GM19372 (cell line): Measurements from ENCODE around the gene WDR31.
"Not testable (repeated sequence)": the region's sequence is repeated elsewhere in the genome, so short reads cannot be mapped to it uniquely, and the experiment has no call there.

ENCODE experiments used
- ATAC-seq: cut with Tn5 transposase; IDR thresholded peaks from one replicate; pipeline ENCODE4 v1.9.1; 2021; ENCODE audit warnings: mild to moderate bottlenecking, low read depth, moderate library complexity; ENCODE audit not compliant: unreplicated experiment

WDR31 gene

DNA sequence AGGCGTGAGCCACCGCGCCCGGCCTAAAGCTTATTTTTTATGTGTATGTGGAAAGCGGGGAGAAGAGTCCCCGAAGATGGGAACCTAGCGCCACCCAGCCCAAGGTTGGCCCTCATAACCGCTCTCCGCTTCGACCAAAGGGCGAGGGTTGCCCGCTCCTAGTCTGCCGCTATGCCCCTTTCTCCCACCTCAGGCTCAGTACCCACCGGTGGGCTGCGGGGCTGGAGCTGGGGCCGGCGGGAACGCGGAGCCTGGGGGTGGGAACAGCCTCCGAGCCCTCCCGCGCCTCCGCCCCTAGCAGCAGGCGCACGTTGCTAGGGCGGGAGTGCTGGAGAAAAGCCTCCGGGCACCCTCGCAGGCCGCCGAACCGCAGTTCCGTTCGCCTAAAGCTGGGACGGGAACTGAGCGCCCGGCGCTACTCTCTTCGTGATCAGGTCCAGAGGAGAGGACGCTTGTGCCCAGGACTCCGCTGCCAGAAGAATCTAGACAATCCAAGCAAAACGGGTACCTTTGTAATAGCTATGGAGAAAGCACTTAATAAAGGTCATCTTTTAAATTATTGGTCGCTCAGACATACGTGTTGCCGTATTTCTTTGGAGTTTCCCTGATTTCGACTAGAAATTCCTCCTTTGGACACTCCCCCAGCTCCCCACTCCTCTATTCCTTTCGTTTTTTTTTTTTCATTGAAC is at the start of gene WDR31:
Gene WDR31 (minus strand): TSS at position 265 of the 689 bp plus-strand sequence. CDS start 8,253 bp downstream, outside the sequence.
- peak; percentile 100 for ATAC-seq

DNA sequence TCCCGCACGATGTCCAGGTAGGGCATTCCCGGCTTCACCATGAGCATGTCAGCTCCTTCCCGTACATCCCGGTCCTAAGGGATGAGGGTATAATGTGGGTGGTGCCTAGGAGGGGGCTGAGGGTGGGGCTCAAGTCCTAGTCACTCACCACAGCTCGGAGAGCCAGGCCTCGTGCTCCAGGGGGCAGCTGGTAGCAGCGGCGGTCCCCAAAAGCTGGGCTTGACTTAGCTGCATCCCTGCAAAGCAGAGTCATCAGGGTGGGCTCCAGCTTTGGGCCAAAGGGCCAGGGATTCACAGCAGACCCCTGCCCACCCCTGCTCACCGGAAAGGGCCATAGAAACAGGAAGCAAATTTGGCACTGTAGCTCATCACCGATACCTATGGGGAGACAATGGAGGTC is 49.4 kb upstream of the WDR31 start:
- ATAC-seq: no peak

DNA sequence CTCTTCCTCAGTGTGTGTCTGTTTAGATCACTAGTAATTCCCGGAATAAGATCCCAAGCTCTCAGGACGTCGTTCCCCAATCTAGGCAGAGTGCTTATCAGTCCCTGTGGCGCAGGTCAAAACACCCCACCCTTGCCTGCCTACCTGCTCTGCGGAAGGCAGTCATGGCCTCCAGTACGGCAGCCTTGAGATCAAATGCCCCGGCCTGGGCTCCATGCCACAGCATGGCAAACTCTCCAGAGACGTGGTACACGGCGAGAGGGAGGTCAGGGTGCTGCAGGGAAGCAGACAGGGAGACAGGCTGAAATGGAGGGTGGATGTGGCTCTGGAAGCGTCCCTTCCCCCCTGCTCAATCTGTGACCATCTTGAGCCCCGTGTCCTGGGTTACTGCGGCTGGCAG is 48.8 kb upstream of the WDR31 start:
- no peak for ATAC-seq

DNA sequence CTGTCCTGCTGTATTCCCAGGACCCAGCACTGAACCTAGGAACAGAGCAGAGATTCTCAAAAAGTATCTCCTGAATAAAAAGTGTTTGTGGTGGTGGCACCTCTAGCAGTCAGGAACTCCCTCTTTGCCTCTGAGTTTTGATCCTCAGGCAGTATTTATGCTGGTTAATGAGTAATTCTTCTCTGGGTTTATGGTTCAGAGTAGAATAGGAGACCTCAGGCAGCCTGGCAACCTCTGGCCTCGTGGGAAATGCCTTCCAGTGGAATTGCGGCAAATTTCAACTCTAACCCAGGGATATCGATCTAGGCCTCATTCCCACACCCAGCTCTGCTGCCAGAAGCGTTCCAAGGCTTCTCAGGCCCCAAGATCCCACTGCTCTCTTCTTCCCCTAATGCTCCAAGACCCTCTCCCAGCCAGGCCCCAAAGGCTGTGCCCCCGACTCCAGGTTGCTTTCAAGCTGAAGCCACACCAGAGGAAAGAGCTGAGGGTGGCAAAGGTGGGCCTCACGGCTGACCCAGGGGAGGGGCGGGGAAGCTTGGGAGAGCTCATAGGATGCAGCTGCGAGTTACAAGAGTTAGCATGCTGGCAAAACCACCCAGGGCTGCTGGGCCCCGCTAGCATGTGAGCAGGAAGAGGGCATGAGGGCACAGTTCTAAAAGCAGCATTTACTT is 47.6 kb upstream of the WDR31 start:
- ATAC-seq: no peak

DNA sequence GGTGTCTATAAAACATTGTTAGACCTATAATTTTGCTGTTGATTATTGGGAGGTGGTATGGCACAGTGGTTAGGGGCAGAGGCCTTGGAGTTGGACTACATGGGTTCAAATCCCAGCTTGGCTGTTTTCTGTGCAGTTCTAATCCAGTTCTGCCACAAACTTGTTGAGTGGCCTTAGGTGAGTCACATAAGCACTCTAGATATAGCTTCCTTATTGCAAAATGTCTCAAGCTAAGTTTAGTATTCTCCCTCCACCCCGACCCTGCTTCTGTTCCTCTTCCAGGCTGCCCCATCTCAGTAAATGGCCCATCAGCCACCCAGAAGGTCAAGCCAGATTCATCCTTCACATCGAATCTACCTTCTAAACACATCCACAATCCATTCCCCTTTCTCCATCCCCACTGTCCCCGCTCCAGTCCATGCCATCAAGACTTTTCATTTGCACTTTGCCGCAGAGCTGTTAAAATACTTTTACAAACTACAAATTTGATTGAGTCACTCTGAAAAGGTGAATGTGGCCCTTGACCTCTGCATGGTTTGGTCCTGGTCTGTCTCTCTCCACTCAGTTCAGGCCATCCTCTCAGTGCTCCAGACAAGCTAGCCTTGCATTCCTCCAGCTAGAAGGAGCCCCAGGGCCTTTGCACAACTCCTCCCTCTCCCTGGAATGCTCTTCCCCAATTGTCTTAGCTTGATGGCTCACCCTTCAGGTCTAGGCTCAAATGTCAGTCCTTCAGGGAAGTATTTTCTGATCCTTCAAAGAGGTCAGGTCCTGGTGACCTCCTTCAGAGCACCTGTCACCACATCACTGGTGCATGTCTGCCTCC is 46.7 kb upstream of the WDR31 start:
- ATAC-seq: no peak

DNA sequence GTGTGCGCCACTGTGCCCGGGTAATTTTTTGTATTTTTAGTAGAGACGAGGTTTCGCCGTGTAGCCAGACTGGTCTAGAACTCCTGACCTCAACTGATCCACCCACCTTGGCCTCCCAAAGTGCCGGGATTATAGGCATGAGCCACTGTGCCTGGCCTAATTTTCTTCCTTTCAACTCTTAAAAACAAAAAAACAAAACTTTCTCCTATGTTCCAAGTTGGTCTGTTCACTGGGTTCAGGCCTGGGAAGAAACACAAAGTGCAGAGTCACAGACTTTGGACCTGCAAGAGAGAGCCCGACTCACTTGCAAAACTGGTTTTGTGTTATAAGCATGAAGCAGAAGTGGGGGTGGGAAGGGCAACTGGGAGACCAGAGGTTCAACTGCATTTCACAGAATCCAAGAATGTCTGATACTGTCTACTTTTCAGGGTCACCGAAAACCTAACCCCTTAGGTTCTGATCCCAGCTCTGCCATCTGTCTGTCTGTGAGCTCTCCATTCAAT is 41.9 kb upstream of the WDR31 start:
- no peak for ATAC-seq

DNA sequence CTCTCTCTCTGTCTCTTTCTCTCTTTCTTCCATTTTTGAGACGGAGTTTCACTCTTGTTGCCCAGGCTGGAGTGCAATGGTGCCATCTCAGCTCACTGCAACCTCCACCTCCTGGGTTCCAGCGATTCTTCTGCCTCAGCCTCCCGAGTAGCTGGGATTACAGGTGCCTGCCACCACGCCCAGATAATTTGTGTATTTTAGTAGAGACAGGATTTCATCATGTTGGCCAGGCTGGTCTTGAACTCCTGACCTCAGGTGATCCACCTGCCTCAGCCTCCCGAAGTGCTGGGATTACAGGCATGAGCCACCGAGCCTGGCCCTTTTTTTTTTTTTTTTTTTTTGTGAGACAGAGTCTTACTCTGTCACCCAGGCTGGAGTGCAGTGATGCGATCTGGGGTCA is 41.4 kb upstream of the WDR31 start:
- ATAC-seq: not testable (repeated sequence)

DNA sequence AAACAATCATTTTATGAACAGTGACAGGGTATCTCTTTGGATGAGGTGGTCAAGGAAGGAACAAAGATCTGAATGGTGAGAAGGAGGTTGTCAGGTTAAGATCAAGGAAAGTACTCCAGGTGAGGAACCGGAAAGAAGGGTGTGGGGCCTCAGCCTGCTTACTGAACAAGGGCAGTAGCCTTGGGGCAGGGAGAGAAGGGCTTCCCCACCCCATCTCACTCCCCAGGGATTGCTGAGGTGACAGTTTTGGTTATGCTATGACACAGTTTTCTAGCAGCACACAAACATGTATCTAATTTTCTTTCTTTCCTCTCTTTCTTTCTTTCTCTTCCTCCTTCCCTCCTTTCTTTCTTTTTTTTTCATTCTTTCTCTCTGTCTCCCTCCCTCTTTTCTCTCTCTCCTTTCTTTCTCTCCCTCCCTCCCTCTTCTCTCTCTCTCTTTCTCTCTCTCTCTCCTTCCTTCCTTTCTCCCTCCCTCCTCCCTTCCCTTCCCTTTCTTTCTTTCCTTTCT is 40.8 kb upstream of the WDR31 start:
- no peak for ATAC-seq

DNA sequence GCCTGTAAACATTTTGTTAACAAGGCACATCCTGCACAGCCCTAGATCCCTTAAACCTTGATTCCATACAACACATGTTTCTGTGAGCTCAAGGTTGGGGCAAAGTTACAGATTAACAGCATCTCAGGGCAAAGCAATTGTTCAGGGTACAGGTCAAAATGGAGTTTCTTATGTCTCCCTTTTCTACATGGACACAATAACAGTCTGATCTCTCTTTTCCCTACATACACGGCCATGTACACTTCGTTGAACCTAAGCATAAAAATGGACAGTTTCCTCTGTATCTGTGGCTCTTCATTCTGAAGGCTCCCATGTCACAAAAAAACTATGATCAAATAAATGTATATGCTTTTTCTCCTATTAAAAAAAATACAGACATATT is 39.7 kb upstream of the WDR31 start:
- ATAC-seq: not testable (repeated sequence)

DNA sequence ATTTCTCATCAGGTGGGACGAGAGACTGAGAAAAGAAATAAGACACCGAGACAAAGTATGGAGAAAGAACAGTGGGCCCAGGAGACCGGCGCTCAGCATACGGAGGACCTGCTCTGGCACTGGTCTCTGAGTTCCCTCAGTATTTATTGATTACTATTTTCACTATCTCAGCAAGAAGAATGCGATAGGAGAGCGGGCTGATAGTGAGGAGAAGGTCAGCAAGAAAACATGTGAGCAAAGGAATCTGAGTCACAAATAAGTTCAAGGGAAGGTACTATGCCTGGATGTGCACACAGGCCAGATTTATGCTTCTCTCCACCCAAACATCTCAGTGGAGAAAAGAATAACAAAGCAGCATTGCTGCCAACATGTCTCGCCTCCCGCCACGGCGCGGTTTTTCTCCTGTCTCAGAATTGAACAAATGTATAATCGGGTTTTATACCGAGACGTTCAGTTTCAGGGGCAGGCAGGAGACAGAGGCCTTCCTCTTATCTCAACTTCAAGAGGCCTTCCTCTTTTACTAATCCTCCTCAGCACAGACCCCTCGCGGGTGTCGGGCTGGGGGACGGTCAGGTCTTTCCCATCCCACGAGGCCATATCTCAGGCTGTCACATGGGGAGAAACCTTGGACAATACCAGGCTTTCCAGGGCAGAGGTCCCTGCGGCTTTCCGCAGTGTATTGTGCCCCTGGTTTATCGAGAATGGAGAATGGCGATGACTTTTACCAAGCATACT is 39.2 kb upstream of the WDR31 start:
- not testable (repeated sequence) for ATAC-seq

DNA sequence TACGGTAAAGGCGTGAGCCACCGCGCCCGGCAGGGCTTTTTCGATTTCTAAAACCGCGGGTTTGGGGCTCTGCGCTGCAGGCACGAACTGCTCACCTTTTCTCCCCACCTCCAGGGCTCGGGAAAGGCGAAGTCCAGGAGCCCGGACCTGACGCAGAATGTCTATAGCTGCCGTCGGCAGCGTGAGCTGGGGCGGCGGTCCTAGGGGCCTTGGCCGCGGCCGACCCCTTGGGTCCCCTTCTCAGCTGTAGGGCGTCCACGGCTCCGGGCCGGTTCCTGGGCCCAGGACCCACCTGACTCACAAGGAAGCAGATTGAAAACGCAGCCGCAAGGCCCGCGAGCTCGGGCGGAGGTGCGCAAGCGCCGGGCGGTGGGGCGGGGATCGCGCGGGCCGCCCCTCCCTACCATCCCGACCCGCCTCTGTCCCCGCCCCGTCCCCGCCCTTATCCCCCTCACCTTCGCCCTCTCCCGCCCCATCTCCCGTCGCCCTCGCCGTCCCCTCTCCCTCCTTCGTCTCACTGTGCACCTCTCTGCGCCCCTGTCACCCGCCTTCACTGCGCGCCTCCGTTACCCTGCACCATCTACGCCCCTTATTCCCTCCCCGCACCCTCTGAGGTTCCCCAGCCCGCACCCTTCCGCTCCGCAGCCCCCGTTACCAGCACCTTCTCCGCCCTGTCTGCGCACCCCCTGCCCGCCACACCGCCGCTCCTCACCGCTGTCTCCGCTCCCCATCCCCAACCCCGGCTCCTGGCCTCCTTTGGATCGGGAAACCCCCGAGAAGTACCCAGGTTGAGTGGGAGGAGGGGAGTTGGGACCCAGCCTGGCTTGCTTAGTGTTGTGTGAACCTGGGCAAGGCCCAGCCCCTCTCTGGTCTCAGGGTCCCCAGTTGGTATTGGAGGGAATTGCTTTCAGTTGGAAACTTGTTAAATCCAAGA is 36.8 kb upstream of the WDR31 start, which contains the start of gene HDHD3:
Gene HDHD3 (minus strand): TSS at position 353 of the 934 bp plus-strand sequence. CDS start 2,632 bp downstream, outside the sequence.
- peak; percentile 91 for ATAC-seq

DNA sequence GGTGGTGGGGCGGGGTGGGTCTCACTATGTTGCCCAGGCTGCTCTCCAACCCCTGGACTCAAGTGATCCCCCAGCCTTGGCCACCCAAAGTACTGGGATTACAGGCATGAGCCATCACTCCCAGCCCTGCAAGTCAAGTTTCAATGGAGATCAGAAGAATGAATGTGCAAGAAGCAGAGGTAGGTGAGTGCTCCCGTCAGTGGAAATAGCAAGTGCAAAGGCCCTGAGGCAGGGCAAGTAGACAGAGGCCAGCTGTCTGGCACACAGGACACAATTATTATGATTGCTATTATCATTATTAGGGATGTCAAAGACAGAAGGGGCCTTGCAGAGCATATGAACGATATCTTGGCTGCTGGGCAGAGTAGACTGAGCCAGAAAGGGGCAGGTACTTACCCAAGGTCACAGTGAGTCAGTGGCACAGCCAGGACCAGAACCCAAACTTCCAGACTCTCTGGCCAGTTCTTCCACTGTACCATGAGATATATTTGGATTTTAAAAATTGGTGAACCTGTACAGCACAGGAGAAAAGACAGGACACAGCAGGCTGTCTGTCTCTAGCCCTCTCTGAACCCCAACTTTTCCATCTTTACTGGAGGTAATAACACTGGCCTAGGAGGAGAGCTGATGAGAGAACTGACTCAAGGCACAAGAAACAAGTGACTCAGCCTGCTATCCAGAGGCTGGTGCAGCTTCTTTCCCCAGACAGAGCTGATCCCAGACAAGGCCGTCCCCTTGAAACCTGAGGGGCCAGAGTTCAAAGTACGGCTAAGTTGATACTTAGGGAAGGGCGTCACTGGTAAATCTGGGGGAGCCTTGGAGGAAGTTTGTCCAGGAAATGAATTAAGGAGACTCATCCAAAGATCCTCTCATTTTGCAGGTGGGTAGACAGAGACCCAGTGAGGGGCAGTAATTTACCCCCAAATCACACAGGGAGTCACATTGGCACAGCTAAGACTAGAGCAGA is 35.3 kb upstream of the WDR31 start:
- ATAC-seq: no peak

DNA sequence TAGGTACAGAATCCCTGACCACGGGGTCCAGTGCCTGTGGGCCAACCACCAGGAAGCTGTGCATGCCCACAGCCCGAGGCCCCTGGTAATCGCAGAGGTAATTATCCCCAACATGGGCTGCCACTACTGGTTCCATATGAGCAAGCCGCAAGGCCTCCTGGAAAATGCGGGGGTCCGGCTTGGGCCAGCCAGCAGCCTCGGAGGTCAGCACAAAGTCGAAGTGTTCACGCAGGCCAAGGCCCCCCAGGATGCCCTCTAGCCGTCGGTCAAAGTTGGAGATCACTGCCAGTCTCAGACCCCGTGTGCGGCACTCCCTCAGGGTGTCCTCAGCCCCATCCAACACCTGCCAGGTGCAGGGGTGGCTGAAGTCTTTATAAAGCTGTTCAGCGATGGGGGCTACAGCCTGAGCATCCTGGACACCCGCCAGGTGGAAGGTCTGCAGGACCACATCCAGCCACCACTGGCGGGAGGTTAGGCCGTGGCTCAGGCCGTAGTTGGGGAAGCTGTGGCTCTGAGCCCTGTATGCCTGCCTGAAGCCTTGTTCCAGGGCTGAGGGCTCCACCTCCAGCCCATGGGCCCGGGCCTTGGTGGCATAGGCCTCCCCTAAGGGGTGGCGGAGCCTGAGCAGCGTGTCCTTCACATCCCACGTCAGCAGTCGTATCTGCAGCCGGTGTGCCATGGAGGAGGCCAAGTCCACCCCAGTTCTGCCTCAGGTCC is 33.8 kb upstream of the WDR31 start:
- no peak for ATAC-seq

DNA sequence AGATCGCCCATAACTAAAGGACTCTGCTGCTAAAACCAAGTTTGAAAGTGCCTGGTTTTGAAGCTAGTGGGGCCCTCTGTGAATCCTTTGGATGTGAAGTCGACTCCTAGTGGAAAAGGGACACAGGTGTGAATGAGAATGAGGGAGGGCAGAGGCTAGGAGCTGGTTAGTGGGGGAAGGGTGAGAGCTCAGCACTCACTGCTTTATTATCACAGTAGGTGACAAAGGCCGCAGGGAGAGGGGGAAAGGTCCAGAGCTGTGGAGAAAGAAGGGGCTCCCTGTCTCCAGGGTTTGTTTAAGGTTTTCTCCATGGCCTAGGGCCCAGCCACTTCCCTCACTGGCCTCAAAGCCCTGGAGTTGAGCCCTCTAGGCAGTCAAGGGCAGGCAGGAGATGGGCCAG is 33.2 kb upstream of the WDR31 start:
- ATAC-seq: no peak

DNA sequence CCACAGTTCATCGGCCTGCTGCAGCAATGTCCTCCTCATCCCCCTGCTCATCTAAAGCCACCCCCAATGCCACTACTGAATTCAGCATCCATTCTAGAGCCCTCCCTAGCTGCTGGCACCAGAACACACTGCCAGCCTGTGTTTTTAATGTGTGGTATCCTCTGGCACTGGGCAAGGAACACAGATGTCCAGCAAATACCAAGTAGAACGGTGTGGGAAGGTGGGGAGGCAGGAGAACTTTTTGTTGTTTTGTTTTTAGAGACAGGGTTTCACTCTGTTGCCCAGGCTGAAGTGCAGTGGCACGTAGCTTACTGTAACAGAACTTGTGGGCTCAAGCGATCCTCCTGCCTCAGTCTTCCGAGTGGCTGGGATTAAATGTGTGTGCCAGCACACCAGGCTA is 32.0 kb upstream of the WDR31 start:
- ATAC-seq: no peak

DNA sequence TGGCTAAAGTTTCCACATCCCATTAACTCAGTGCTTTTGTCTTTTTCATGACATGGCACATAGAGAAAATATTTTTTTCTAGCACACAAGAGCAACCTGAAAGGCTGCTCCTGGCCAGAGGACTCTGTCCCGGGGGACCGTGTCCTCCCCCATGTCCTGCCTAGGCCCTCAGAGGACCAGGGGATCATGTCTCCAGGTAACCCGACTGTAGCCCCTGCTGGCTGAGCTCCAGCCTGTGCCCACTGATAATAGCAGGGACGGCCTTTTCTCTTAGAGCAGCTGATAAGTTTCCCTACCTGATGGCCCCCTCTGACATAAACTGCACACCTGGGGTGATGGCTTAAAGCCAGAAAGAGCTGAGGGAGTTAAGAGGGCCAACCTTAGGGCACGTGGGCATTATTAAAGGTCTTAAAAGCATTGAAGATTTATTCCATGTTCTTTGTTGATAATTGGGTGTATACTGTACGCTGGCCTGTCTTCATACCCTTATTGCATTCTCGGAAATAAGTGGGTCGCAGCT is 30.8 kb upstream of the WDR31 start:
- ATAC-seq: no peak

DNA sequence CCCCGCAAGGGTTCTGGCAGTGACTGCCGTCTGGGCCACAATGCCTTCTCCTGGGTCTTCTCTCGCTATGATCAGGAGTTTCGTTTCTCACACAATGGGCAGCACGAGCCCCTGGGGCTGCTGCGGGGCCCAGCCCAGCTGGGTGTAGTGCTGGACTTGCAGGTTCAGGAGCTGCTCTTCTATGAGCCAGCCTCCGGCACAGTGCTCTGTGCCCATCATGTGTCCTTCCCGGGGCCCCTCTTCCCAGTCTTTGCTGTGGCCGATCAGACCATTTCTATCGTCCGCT is 29.7 kb upstream of the WDR31 start:
- no peak for ATAC-seq
